Thyroid gland (tissue), 4 donors: ENCODE results near the gene C4orf50. TPM values are rescaled to one million over a fixed set of nuclear protein-coding genes. Genes with fewer than 3 reads are reported as not detected.
A peak's percentile ranks its signal among the peaks of the same experiment; 100 is the strongest.

Source experiments
- DNase-seq, 2 donors: peaks; one replicate each; pipeline ENCODE4 v3.0.0-alpha.2; 2019
- H3K27ac ChIP-seq, 3 donors: fragments of 200-600 bp; sonication (generic); 1 replicate in 2 of 3; 2 replicates in 1 of 3; pipeline ENCODE4 v1.5.1; 2016 to 2019; ENCODE audit warnings: mild to moderate bottlenecking in 1 of 3, moderate library complexity in 1 of 3
- H3K27me3 ChIP-seq: fragments of 200-600 bp; sonication (generic); one replicate; pipeline ENCODE4 v1.5.1; 2019
- H3K36me3 ChIP-seq, 2 donors: fragments of 200-600 bp; sonication (generic); one replicate each; pipeline ENCODE4 v1.5.1; 2016 to 2019
- H3K4me1 ChIP-seq, 2 donors: fragments of 200-600 bp; sonication (generic); one replicate each; pipeline ENCODE4 v1.5.1; 2017 to 2019
- H3K4me3 ChIP-seq, 3 donors: fragments of 200-600 bp; sonication (generic); replicated peaks in 1 of 3; 1 replicate in 2 of 3; 2 replicates in 1 of 3; pipeline ENCODE4 v1.5.1; 2016; ENCODE audit warnings: mild to moderate bottlenecking in 1 of 3
- H3K9me3 ChIP-seq: fragments of 200-600 bp; sonication (generic); one replicate; pipeline ENCODE4 v1.5.1; 2017
- POLR2A ChIP-seq, 2 donors: fragments of 450-650 bp; IDR thresholded peaks; one replicate each; pipeline ENCODE4 v1.6.1; 2017; ENCODE audit warnings: antibody characterized with exemption in 2 of 2, mild to moderate bottlenecking in 2 of 2, moderate library complexity in 1 of 2
- WGBS, 2 donors: methylation state at CpG; one replicate each; pipeline ENCODE4 v1.1.5; 2017; 5-methylcytosine and 5-hydroxymethylcytosine counted together
- intact Hi-C: fragments of 100-400 bp; cut with DNase I; formaldehyde crosslinking; loops from one replicate; pipeline ENCODE4 v1.15.1; 2023
- total RNA-seq, 4 donors: library from RNA; depleted of rRNA; stranded (reverse); fragments of >200 nt; gene quantifications; one replicate each; pipeline ENCODE4 v1.2.3, GENCODE V29; 2016
- TF ChIP-seq, protein P1 (sequence below), 6 experiments: fragments of 200-600 bp in 3 of 6; fragments of 450-650 bp in 3 of 6; sonication (generic) in 3 of 6; IDR thresholded peaks; one replicate each; pipeline ENCODE4 v1.5.1; 2016 to 2019; ENCODE audit warnings: antibody characterized with exemption in 6 of 6, mild to moderate bottlenecking in 2 of 6, inconsistent platforms in 1 of 6, moderate library complexity in 1 of 6

Gene C4orf50
- total RNA-seq, 4 donors from 2014 or later, result 0.11 to 0.15 (median 0.13) TPM; not detected in 1

- no peak for DNase-seq
- TF ChIP-seq POLR2A (IDR thresholded peaks at IDR 0.05), result no peak
- TF ChIP-seq, protein P1, sequence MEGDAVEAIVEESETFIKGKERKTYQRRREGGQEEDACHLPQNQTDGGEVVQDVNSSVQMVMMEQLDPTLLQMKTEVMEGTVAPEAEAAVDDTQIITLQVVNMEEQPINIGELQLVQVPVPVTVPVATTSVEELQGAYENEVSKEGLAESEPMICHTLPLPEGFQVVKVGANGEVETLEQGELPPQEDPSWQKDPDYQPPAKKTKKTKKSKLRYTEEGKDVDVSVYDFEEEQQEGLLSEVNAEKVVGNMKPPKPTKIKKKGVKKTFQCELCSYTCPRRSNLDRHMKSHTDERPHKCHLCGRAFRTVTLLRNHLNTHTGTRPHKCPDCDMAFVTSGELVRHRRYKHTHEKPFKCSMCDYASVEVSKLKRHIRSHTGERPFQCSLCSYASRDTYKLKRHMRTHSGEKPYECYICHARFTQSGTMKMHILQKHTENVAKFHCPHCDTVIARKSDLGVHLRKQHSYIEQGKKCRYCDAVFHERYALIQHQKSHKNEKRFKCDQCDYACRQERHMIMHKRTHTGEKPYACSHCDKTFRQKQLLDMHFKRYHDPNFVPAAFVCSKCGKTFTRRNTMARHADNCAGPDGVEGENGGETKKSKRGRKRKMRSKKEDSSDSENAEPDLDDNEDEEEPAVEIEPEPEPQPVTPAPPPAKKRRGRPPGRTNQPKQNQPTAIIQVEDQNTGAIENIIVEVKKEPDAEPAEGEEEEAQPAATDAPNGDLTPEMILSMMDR (IDR thresholded peaks at IDR 0.05), result no peak
- Histone ChIP-seq H3K9me3 (no peaks in the 10 kb centered on the region), H3K36me3 (no peaks in the 10 kb centered on the region), H3K4me1 (peaks cover 0 to 8% of the 10 kb centered on the region in 2 donors), H3K27ac (no peak overlapping the region), H3K27me3 (no peaks in the 10 kb centered on the region), H3K4me3 (no peak overlapping the region)
- intact Hi-C loops, result no loop called here
- WGBS, 2 donors, result 71 to 73% methylated on average over 5 of the region's 5 CpGs
Measured at GRCh38 chr4:6012200-6012599, 6.0 kb downstream of the C4orf50 start.

DNA sequence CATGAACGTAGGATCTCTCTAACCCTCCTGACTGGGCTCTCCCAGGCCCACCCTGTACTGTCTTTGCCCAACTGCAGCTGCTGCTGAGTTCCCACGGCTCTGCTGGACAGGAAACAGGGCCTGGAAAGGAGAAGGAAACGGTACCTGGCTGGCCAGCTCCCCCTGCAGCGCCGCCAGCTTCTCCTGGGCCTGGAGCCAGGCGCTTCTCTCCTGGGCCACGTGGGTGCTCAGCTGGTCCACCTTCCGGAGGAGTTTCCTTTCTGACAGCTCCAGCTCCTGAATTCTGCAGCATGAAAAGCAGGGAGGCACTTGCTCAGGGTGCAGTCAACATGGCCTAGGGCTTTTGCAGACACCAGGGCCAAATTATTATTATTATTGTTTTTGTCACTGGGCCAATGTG, 6.5 kb downstream of the C4orf50 start:
- peaks cover 0 to 8% of the 10 kb centered on the region in 2 donors for H3K4me1 ChIP-seq
- peak; percentile 86 to 91 for DNase-seq
- H3K27me3 ChIP-seq, result no peaks in the 10 kb centered on the region
- 0 to 4% methylated on average over 8 of the region's 8 CpGs for WGBS, 2 donors
- H3K27ac ChIP-seq, result no peak overlapping the region
- H3K4me3 ChIP-seq, result no peak overlapping the region
- TF ChIP-seq, protein P1 (IDR thresholded peaks at IDR 0.05), result no peak
- no peak for TF ChIP-seq POLR2A (IDR thresholded peaks at IDR 0.05)
- intact Hi-C loops, result no loop called here
- no peaks in the 10 kb centered on the region for H3K9me3 ChIP-seq
- no peaks in the 10 kb centered on the region for H3K36me3 ChIP-seq

GRCh38 chr4:6011271-6011671, 7.0 kb downstream of the C4orf50 start:
- peaks cover 0 to 8% of the 10 kb centered on the region in 2 donors for H3K4me1 ChIP-seq
- no peaks in the 10 kb centered on the region for H3K27me3 ChIP-seq
- no peaks in the 10 kb centered on the region for H3K36me3 ChIP-seq
- no peak overlapping the region for H3K4me3 ChIP-seq
- intact Hi-C loops, result no loop called here
- DNase-seq, result no peak
- TF ChIP-seq, protein P1 (IDR thresholded peaks at IDR 0.05), result no peak
- TF ChIP-seq POLR2A (IDR thresholded peaks at IDR 0.05), result no peak
- H3K27ac ChIP-seq, result no peak overlapping the region
- H3K9me3 ChIP-seq, result no peaks in the 10 kb centered on the region
- 53 to 55% methylated on average over 10 to 11 of the region's 12 CpGs for WGBS, 2 donors

DNA sequence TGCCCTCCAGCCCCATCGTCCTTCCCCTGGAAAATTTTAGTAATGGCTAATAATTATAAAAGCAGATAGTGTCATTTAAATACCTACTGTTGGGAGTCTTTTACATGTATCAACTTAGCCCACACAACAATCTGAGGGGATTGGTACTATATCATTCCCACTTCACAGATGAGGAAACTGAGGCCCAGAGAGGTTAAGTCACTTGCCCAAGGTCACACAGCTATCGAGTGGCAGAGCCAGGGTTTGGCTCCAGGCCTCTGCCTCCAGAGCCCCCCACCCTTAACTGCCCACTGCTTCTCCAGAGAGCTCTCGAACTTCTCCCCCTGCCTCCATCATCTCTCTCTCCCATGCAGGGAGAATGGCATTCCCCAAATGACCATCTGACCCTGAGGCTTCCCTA, 7.4 kb downstream of the C4orf50 start:
- Histone ChIP-seq H3K4me1 (peaks cover 0 to 8% of the 10 kb centered on the region in 2 donors), H3K27me3 (no peaks in the 10 kb centered on the region), H3K27ac (no peak overlapping the region), H3K36me3 (no peaks in the 10 kb centered on the region), H3K9me3 (no peaks in the 10 kb centered on the region), H3K4me3 (no peak overlapping the region)
- intact Hi-C loops, result no loop called here
- TF ChIP-seq, protein P1 (IDR thresholded peaks at IDR 0.05), result no peak
- TF ChIP-seq POLR2A (IDR thresholded peaks at IDR 0.05), result no peak
- WGBS, 2 donors, result 83 to 85% methylated on average over 3 of the region's 3 CpGs
- DNase-seq, result no peak

DNA sequence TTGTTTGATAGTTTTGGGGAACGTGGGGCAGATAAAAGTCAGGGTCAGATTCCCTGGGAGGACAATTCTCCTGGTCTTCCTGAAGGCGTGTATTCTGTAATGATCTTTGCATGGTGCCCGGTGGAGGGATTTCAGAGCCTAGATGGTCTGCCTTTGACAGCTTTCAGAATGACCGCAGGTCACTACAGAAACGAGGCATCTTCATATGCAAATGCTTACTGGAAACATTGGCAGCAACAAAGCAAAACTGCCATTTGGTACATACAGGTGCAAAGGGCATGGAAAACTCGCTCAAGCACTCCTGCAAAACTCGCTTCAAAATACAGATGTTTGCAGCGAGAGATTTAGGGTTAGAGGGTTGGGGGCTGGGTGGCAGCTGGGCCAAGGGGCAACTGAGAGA, 8.8 kb downstream of the C4orf50 start:
- H3K36me3 ChIP-seq, result no peaks in the 10 kb centered on the region
- no peak overlapping the region for H3K27ac ChIP-seq
- TF ChIP-seq, protein P1 (IDR thresholded peaks at IDR 0.05), result no peak
- no peak for TF ChIP-seq POLR2A (IDR thresholded peaks at IDR 0.05)
- WGBS, 2 donors, result 47 to 48% methylated on average over 8 of the region's 8 CpGs
- DNase-seq, result no peak
- no peaks in the 10 kb centered on the region for H3K27me3 ChIP-seq
- H3K9me3 ChIP-seq, result no peaks in the 10 kb centered on the region
- H3K4me3 ChIP-seq, result no peak overlapping the region
- H3K4me1 ChIP-seq, result peaks cover 0 to 8% of the 10 kb centered on the region in 2 donors
- intact Hi-C loops, result no loop called here
